Measurements from ENCODE around the gene MAP1LC3B2.
A peak's percentile ranks its signal among the peaks of the same experiment; 100 is the strongest.

The MAP1LC3B2 gene

GRCh38 chr12:116535241-116535640 lies 23.9 kb upstream of the MAP1LC3B2 start:
- no peak for DNase-seq (ENCODE audit: low read depth, low spot score)
- TF ChIP-seq, protein P1, sequence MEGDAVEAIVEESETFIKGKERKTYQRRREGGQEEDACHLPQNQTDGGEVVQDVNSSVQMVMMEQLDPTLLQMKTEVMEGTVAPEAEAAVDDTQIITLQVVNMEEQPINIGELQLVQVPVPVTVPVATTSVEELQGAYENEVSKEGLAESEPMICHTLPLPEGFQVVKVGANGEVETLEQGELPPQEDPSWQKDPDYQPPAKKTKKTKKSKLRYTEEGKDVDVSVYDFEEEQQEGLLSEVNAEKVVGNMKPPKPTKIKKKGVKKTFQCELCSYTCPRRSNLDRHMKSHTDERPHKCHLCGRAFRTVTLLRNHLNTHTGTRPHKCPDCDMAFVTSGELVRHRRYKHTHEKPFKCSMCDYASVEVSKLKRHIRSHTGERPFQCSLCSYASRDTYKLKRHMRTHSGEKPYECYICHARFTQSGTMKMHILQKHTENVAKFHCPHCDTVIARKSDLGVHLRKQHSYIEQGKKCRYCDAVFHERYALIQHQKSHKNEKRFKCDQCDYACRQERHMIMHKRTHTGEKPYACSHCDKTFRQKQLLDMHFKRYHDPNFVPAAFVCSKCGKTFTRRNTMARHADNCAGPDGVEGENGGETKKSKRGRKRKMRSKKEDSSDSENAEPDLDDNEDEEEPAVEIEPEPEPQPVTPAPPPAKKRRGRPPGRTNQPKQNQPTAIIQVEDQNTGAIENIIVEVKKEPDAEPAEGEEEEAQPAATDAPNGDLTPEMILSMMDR (IDR thresholded peaks at IDR 0.05; ENCODE audit: low read depth, low read length): no peak
- H3K4me3 ChIP-seq (ENCODE audit: low read depth, low read length): no peak overlapping the region
- in situ Hi-C loops (cut with HindIII; ENCODE audit: low sequenced_read_pairs): no loop called here

- TF ChIP-seq, protein P1 (IDR thresholded peaks at IDR 0.05; ENCODE audit: low read depth, low read length): no peak
- in situ Hi-C loops (cut with HindIII; ENCODE audit: low sequenced_read_pairs): no loop called here
- no peak overlapping the region for H3K4me3 ChIP-seq (ENCODE audit: low read depth, low read length)
- DNase-seq (ENCODE audit: low read depth, low spot score): no peak
Measured at GRCh38 chr12:116537101-116537904, 21.9 kb upstream of the MAP1LC3B2 start.

GRCh38 chr12:116538076-116538591 lies 21.0 kb upstream of the MAP1LC3B2 start:
- TF ChIP-seq, protein P1 (IDR thresholded peaks at IDR 0.05; ENCODE audit: low read depth, low read length): no peak
- no peak for DNase-seq (ENCODE audit: low read depth, low spot score)
- H3K4me3 ChIP-seq (ENCODE audit: low read depth, low read length): no peak overlapping the region
- in situ Hi-C loops (cut with HindIII; ENCODE audit: low sequenced_read_pairs): no loop called here

DNA sequence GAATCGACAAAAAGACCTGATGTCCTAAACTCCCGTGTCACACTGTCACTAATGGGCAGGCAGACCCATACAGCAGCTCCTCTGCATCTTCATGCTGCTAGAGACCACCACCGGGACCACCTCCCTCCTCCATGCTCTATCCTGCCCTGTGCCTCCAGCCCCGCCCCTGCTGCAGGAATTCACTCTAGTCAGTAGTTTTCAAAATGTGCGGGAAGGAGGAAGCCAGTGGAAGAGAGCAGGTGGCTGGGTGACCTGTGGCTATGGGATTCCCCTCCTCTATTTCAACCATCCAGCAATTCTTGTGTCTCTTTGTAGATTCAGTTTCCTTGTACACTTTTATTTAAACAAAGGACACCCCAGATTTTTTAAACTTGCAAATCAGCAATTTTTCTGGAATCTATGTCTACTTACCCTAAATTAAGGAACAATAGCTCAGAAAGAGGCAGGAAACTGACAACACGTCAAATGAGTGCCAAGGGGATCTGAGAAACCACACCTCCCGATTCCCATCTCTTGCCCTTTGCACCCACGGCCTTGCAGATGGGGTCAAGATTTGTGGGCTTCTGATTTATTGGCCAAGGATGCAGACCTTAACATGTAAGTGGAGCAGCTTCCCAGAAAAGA lies 20.4 kb upstream of the MAP1LC3B2 start:
- TF ChIP-seq, protein P1 (IDR thresholded peaks at IDR 0.05; ENCODE audit: low read depth, low read length): no peak
- in situ Hi-C loops (cut with HindIII; ENCODE audit: low sequenced_read_pairs): no loop called here
- DNase-seq (ENCODE audit: low read depth, low spot score): no peak
- no peak overlapping the region for H3K4me3 ChIP-seq (ENCODE audit: low read depth, low read length)

DNA sequence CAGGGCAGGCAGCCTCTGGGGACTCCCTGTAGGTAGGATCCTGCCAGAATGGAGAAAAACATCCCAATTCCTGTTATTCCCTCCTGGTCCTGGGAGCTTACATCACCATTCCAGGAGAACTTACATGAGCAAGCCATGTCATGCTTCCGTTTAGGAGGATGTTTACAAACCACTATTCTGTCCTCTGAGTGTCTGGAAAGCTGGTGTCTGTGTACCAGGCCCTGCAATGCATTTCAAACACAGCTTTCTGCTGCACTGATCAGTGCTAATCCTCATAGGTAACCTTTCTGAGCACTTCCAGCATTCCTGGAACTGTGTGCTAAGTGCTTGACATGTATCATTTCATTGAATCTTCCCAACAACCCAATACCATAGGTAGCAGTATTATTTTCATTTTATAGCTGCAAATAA lies 19.8 kb upstream of the MAP1LC3B2 start:
- no peak overlapping the region for H3K4me3 ChIP-seq (ENCODE audit: low read depth, low read length)
- TF ChIP-seq, protein P1 (IDR thresholded peaks at IDR 0.05; ENCODE audit: low read depth, low read length): no peak
- in situ Hi-C loops (cut with HindIII; ENCODE audit: low sequenced_read_pairs): no loop called here
- no peak for DNase-seq (ENCODE audit: low read depth, low spot score)

DNA sequence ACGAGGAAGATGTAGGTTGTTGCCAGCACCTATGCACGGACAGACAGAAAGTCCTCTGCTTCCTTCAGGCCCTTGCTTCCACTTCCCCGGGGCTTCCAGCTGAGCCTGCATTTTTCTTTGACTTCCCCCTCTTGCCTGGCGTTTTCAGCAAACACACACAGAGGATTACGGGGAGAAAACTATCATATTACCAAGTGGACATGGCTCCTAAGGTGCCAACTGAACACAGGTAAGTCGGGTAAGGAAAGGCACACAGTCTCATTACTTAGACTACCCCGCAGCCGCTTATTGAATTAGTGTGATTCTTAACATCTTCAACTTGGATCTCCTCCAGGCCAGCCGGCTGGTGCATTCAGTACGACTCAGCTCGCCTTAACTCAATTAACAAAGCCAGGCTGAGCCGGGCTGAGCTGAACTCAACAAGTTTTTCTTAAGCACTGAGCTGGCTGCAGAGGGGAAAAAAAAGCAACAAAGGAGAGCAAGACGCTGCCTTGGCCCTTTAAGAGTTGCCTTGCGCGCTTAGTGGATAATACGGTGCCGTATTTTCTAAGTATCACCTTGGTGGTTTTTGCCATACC lies 19.2 kb upstream of the MAP1LC3B2 start:
- peak; percentile 74 for DNase-seq (ENCODE audit: low read depth, low spot score)
- in situ Hi-C loops (cut with HindIII; ENCODE audit: low sequenced_read_pairs): no loop called here
- TF ChIP-seq, protein P1 (IDR thresholded peaks at IDR 0.05; ENCODE audit: low read depth, low read length): no peak
- H3K4me3 ChIP-seq (ENCODE audit: low read depth, low read length): no peak overlapping the region

All from astrocyte of the spinal cord (primary cell).